ENCODE results near the gene SLAMF8. TPM values are rescaled to one million over a fixed set of nuclear protein-coding genes. Genes with fewer than 3 reads are reported as not detected.
A peak's percentile ranks its signal among the peaks of the same experiment; 100 is the strongest.

SLAMF8 gene
- total RNA-seq, 2 donors from 2014 or later: 3.6 TPM; not detected in 1

DNA sequence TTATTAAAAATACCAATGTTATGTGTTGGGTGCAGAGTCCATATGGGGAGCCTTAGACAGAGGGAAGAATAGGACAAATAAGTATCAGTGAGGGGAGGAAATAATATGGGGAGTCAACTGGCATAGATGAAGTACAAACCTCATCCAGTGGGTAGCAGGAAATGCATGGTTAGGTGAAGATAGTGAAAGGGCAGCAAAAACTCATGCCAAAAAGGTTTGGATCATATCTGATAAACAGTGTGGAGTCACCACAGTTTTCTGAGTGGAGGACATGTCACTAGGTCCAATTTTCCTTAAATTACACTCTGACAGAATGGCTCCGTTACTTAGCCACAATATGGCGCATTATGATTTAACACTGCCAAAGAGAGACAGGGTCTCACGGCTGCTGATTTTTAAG is 35.6 kb upstream of the SLAMF8 start:
- no peak for DNase-seq
- no peaks in the 10 kb centered on the region for H3K9me3 ChIP-seq
- H3K27me3 ChIP-seq: no peaks in the 10 kb centered on the region
- intact Hi-C loops (cut with DNase I): no loop called here
- no peak for TF ChIP-seq POLR2A (IDR thresholded peaks at IDR 0.05)
- TF ChIP-seq, protein P1, sequence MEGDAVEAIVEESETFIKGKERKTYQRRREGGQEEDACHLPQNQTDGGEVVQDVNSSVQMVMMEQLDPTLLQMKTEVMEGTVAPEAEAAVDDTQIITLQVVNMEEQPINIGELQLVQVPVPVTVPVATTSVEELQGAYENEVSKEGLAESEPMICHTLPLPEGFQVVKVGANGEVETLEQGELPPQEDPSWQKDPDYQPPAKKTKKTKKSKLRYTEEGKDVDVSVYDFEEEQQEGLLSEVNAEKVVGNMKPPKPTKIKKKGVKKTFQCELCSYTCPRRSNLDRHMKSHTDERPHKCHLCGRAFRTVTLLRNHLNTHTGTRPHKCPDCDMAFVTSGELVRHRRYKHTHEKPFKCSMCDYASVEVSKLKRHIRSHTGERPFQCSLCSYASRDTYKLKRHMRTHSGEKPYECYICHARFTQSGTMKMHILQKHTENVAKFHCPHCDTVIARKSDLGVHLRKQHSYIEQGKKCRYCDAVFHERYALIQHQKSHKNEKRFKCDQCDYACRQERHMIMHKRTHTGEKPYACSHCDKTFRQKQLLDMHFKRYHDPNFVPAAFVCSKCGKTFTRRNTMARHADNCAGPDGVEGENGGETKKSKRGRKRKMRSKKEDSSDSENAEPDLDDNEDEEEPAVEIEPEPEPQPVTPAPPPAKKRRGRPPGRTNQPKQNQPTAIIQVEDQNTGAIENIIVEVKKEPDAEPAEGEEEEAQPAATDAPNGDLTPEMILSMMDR (IDR thresholded peaks at IDR 0.05): no peak
- no peaks in the 10 kb centered on the region for H3K36me3 ChIP-seq (replicated peaks in 1 of 2; ENCODE audit: insufficient read depth in 1 of 2, low read depth in 2 of 2)
- H3K4me1 ChIP-seq: no peaks in the 10 kb centered on the region
- H3K27ac ChIP-seq: no peak overlapping the region
- 25 to 54% methylated on average over 3 of the region's 3 CpGs for WGBS, 2 donors
- no peak for ATAC-seq
- H3K4me3 ChIP-seq: no peak overlapping the region

GRCh38 chr1:159791461-159791860 is 35.2 kb upstream of the SLAMF8 start:
- H3K36me3 ChIP-seq (replicated peaks in 1 of 2; ENCODE audit: insufficient read depth in 1 of 2, low read depth in 2 of 2): no peaks in the 10 kb centered on the region
- no peak overlapping the region for H3K4me3 ChIP-seq
- WGBS, 2 donors: 10 to 20% methylated on average over 3 of the region's 3 CpGs
- ATAC-seq: no peak
- H3K4me1 ChIP-seq: no peaks in the 10 kb centered on the region
- no peaks in the 10 kb centered on the region for H3K9me3 ChIP-seq
- intact Hi-C loops (cut with DNase I): no loop called here
- DNase-seq: no peak
- H3K27me3 ChIP-seq: no peaks in the 10 kb centered on the region
- TF ChIP-seq, protein P1 (IDR thresholded peaks at IDR 0.05): no peak
- no peak for TF ChIP-seq POLR2A (IDR thresholded peaks at IDR 0.05)
- H3K27ac ChIP-seq: no peak overlapping the region

DNA sequence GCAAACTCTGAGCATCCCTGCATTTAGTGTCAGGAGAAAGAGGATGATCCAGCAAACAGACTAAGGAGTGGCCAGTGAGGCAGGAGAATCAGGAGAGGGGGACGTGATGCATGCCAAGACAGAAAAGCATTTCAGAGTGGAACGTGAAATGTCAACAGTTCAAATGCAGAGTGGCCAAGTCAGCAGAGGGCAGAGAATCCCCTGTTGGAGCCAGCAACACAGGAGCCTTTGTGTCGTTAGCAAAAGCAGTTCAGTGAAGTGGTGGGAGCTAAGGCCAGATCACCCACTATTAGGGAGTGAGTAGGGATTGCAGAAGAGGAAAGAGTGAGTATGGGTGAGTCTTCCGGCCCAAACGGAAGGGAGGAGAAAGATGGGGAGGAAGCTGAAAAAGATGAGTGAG is 31.1 kb upstream of the SLAMF8 start:
- no peak for TF ChIP-seq POLR2A (IDR thresholded peaks at IDR 0.05)
- TF ChIP-seq, protein P1 (IDR thresholded peaks at IDR 0.05): no peak
- no peaks in the 10 kb centered on the region for H3K9me3 ChIP-seq
- intact Hi-C loops (cut with DNase I): loop anchor here (5.0 kb wide), 1 partner anchor 217 kb away; no protein-coding TSS in a partner anchor
- 41 to 45% methylated on average over 5 of the region's 5 CpGs for WGBS, 2 donors
- ATAC-seq (no peak), DNase-seq (no peak)
- no peaks in the 10 kb centered on the region for H3K27me3 ChIP-seq
- H3K36me3 ChIP-seq (replicated peaks in 1 of 2; ENCODE audit: insufficient read depth in 1 of 2, low read depth in 2 of 2): no peaks in the 10 kb centered on the region
- no peak overlapping the region for H3K27ac ChIP-seq
- H3K4me3 ChIP-seq: no peak overlapping the region
- H3K4me1 ChIP-seq: no peaks in the 10 kb centered on the region

GRCh38 chr1:159798893-159799292 is 27.8 kb upstream of the SLAMF8 start:
- Histone ChIP-seq H3K9me3 (no peaks in the 10 kb centered on the region), H3K4me1 (no peaks in the 10 kb centered on the region), H3K27ac (no peak overlapping the region), H3K27me3 (no peaks in the 10 kb centered on the region), H3K4me3 (no peak overlapping the region), H3K36me3 (replicated peaks in 1 of 2; ENCODE audit: insufficient read depth in 1 of 2, low read depth in 2 of 2) (no peaks in the 10 kb centered on the region)
- WGBS, 2 donors: 0 to 4% methylated on average over 2 of the region's 2 CpGs
- ATAC-seq (peak; percentile 90), DNase-seq (peak; percentile 71 to 83 (median 74))
- intact Hi-C loops (cut with DNase I): loop anchor here (5.0 kb wide), 1 partner anchor 213 kb away; no protein-coding TSS in a partner anchor
- no peak for TF ChIP-seq POLR2A (IDR thresholded peaks at IDR 0.05)
- TF ChIP-seq, protein P1 (IDR thresholded peaks at IDR 0.05): peak; percentile 59 to 87 (median 86)

- 88 to 95% methylated on average over 4 of the region's 4 CpGs for WGBS, 2 donors
- Histone ChIP-seq H3K27ac (no peak overlapping the region), H3K9me3 (no peaks in the 10 kb centered on the region), H3K4me1 (peaks cover 3% of the 10 kb centered on the region), H3K4me3 (no peak overlapping the region), H3K27me3 (no peaks in the 10 kb centered on the region), H3K36me3 (replicated peaks in 1 of 2; ENCODE audit: insufficient read depth in 1 of 2, low read depth in 2 of 2) (no peaks in the 10 kb centered on the region)
- TF ChIP-seq, protein P1 (IDR thresholded peaks at IDR 0.05): no peak
- no peak for TF ChIP-seq POLR2A (IDR thresholded peaks at IDR 0.05)
- ATAC-seq (no peak), DNase-seq (no peak)
- intact Hi-C loops (cut with DNase I): loop anchor here (5.0 kb wide), 1 partner anchor 213 kb away; no protein-coding TSS in a partner anchor
Observed at GRCh38 chr1:159799446-159799985, 27.2 kb upstream of the SLAMF8 start.

Data from body of pancreas (tissue), 4 donors.